K562 (cell line): ENCODE results near the gene RERE. TPM values are rescaled to one million over a fixed set of nuclear protein-coding genes. Genes with fewer than 3 reads are reported as not detected.

Source experiments
- CBFB ChIP-seq: sonication (generic); formaldehyde crosslinking; IDR thresholded peaks from 2 replicates; pipeline ENCODE4 v1.4.0; 2020; ENCODE audit warnings: mild to moderate bottlenecking, missing genetic modification reagents
- CHD4 ChIP-seq: fragments of 200-600 bp; sonication (generic); IDR thresholded peaks from 3 replicates; pipeline ENCODE4 v1.6.1; 2012; ENCODE audit warnings: low read depth, mild to moderate bottlenecking, mixed read lengths, low read length, inconsistent platforms; ENCODE audit not compliant: insufficient read depth, insufficient replicate concordance, poor library complexity, severe bottlenecking
- CLOCK ChIP-seq: fragments of 250-450 bp; sonication (Bioruptor Pico); IDR thresholded peaks from 2 replicates; pipeline ENCODE4 v1.4.0; 2020; ENCODE audit warnings: mild to moderate bottlenecking, moderate library complexity, borderline replicate concordance
- HLTF ChIP-seq: fragments of 450-650 bp; IDR thresholded peaks from 2 replicates; pipeline ENCODE4 v1.6.1; 2016
- HMGN3 ChIP-seq: IDR thresholded peaks from 2 replicates; pipeline ENCODE4 v1.6.1; 2011; ENCODE audit warnings: borderline replicate concordance, low read depth, mild to moderate bottlenecking, mixed read lengths, low read length; ENCODE audit not compliant: insufficient read length; ENCODE audit errors: extremely low read depth
- HMGXB4 ChIP-seq: sonication (generic); formaldehyde crosslinking; IDR thresholded peaks from 2 replicates; pipeline ENCODE4 v1.8.1; 2023; ENCODE audit warnings: mild to moderate bottlenecking, missing genetic modification reagents
- HOXB6 ChIP-seq: fragments of 250-450 bp; sonication (Bioruptor Pico); IDR thresholded peaks from 2 replicates; pipeline ENCODE4 v1.5.1; 2022; ENCODE audit warnings: mild to moderate bottlenecking, borderline replicate concordance
- MAZ ChIP-seq, 2 experiments: fragments of 450-650 bp in 1 of 2; sonication (generic) in 1 of 2; formaldehyde crosslinking; IDR thresholded peaks in 1 of 2; conservative IDR thresholded peaks in 1 of 2; 2 replicates each; pipeline versions ENCODE4 v1.4.0 to v1.5.0; 2020; ENCODE audit warnings: mild to moderate bottlenecking in 1 of 2, missing genetic modification reagents in 1 of 2
- MNT ChIP-seq, 2 experiments: fragments of 450-650 bp; conservative IDR thresholded peaks; 2 replicates each; pipeline ENCODE4 v1.6.1; 2017; ENCODE audit warnings: mild to moderate bottlenecking in 2 of 2, moderate library complexity in 2 of 2
- POLR2A ChIP-seq: fragments of 450-650 bp; conservative IDR thresholded peaks from 2 replicates; pipeline ENCODE4 v1.6.1; 2016
- SMARCB1 ChIP-seq: IDR thresholded peaks from 2 replicates; pipeline ENCODE4 v1.6.1; 2011; ENCODE audit warnings: improper control_type of control experiment, low read depth; ENCODE audit not compliant: insufficient read length
- SNRNP70 ChIP-seq: fragments of 200-400 bp; formaldehyde crosslinking; optimal IDR thresholded peaks from 2 replicates; pipeline ENCODE3; 2017; ENCODE audit warnings: low read depth, low read length
- THRB ChIP-seq: fragments of 450-650 bp; formaldehyde crosslinking; conservative IDR thresholded peaks from 2 replicates; pipeline ENCODE4 v1.4.0; 2022; ENCODE audit warnings: mild to moderate bottlenecking, missing genetic modification characterization
- ZBTB7A ChIP-seq: IDR thresholded peaks from 2 replicates; pipeline ENCODE4 v1.6.1; 2011; ENCODE audit warnings: low read depth, mild to moderate bottlenecking, low read length, moderate library complexity, borderline replicate concordance; ENCODE audit not compliant: control insufficient read depth
- ZNF121 ChIP-seq: sonication (generic); formaldehyde crosslinking; conservative IDR thresholded peaks from 2 replicates; pipeline ENCODE4 v1.8.0; 2022; ENCODE audit warnings: missing genetic modification reagents
- ZNF23 ChIP-seq: fragments of 250-450 bp; sonication (Bioruptor Pico); IDR thresholded peaks from 2 replicates; pipeline ENCODE4 v1.4.0; 2020; ENCODE audit warnings: mild to moderate bottlenecking
- ZNF57 ChIP-seq: fragments of 450-650 bp; formaldehyde crosslinking; IDR thresholded peaks from 2 replicates; pipeline ENCODE4 v1.4.0; 2020; ENCODE audit warnings: mild to moderate bottlenecking, moderate library complexity
- polyA plus RNA-seq, 8 experiments: library from polyadenylated mRNA; depleted of rRNA in 4 of 8; stranded (reverse) in 5 of 8; unstranded in 3 of 8; fragments of >200 nt; fragmentation: Nextera tagmentation in 2 of 8; fragmentation: Illumina TruSeq in 1 of 8; extraction: Ambion mirVana in 2 of 8; extraction: Trizol in 1 of 8; gene quantifications; 2 replicates each; pipeline versions ENCODE4 v1.2.1 to v1.2.3, GENCODE V29; 2011 to 2014; ENCODE audit warnings: inconsistent platforms in 1 of 8, missing spikeins in 1 of 8
- total RNA-seq, 7 experiments: library from RNA; depleted of rRNA in 6 of 7; stranded (reverse); fragments of >200 nt in 6 of 7; fragmentation: Illumina TruSeq in 2 of 7; extraction: Trizol in 2 of 7; gene quantifications; 2 replicates each; pipeline versions ENCODE4 v1.2.1 to v1.2.3, GENCODE V29; 2011 to 2021; ENCODE audit warnings: low replicate concordance in 1 of 7

Gene RERE
- total and polyA plus RNA-seq, 9 of the 15 experiments (the other 6 are each of a cell fraction or from before 2014, with no cell fraction given): 3.0 to 51.5 (median 13.4) TPM

- TF ChIP-seq HMGXB4 (CRISPR knock-in tag) (no peak), ZNF57 (no peak), POLR2A (no peak), HLTF (no peak), HMGN3 (no peak), MNT (conservative IDR thresholded peaks at IDR 0.05) (peak; percentile 64 to 82; a peak in 3 of 4 replicates), MAZ (CRISPR knock-in tag; conservative IDR thresholded peaks at IDR 0.05 in 1 of 2, IDR thresholded peaks at IDR 0.05 in 1 of 2) (peak in 1 of 2 experiments; percentile 43; a peak in 1 of 4 replicates), ZNF23 (CRISPR knock-in tag) (no peak), ZNF121 (CRISPR knock-in tag) (no peak), CBFB (CRISPR knock-in tag) (no peak), HOXB6 (no peak), SMARCB1 (peak; percentile 70), CHD4 (no peak), SNRNP70 (no peak), ZBTB7A (no peak), THRB (CRISPR knock-in tag) (no peak), CLOCK (CRISPR knock-in tag) (no peak)
Observed at GRCh38 chr1:8541961-8542521, 275.4 kb downstream of the RERE start (continued).
